ENCODE measurements around the gene VWDE.

Gene VWDE

DNA sequence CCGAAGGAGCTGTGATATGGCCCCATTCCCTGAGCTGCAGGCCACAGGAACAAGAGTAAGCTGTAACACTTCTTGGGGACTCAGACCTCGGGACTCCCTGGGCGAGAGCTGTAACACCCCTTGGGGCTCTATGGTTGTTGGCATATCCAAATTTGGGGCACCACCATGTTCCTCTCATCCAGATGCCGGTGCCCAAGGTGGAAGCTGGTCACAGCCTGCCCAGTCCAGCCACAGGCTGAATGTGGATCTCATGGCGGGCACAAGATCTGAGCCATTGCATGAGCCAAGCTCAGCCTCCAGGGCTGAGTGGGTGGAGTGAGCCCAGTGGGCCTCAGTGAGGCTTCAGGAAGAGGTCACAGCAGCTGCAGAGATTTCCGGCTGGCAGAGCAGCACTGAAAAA lies 113.7 kb downstream of the VWDE start:
- H3K4me1 ChIP-seq, result no peaks in the 10 kb centered on the region
- H3K36me3 ChIP-seq (ENCODE audit: control insufficient read depth, insufficient read depth, low read length), result no peaks in the 10 kb centered on the region
- H3K9me3 ChIP-seq (ENCODE audit: control insufficient read depth, low read length), result no peaks in the 10 kb centered on the region
- TF ChIP-seq CTCF (IDR thresholded peaks at IDR 0.05), result no peak
- H3K9ac ChIP-seq, result no peak overlapping the region
- no peak overlapping the region for H3K4me3 ChIP-seq (ENCODE audit: low read depth, low read length)
- H3K27ac ChIP-seq, result no peak overlapping the region
- no peak overlapping the region for H3K4me2 ChIP-seq (ENCODE audit: low read length)
- H3K79me2 ChIP-seq, result no peaks in the 10 kb centered on the region
- H2AFZ ChIP-seq, result no peak overlapping the region
- H3K27me3 ChIP-seq (ENCODE audit: control insufficient read depth, insufficient read depth, low read length), result no peaks in the 10 kb centered on the region

- Histone ChIP-seq H3K9me3 (ENCODE audit: control insufficient read depth, low read length) (no peaks in the 10 kb centered on the region), H3K4me1 (no peaks in the 10 kb centered on the region), H3K4me3 (ENCODE audit: low read depth, low read length) (no peak overlapping the region), H3K9ac (no peak overlapping the region), H3K36me3 (ENCODE audit: control insufficient read depth, insufficient read depth, low read length) (no peaks in the 10 kb centered on the region), H2AFZ (no peak overlapping the region), H3K27ac (no peak overlapping the region), H3K79me2 (no peaks in the 10 kb centered on the region), H3K27me3 (ENCODE audit: control insufficient read depth, insufficient read depth, low read length) (no peaks in the 10 kb centered on the region), H3K4me2 (ENCODE audit: low read length) (no peak overlapping the region)
- TF ChIP-seq CTCF (IDR thresholded peaks at IDR 0.05), result no peak
Measured at GRCh38 chr7:12287901-12288300, 115.8 kb downstream of the VWDE start.

DNA sequence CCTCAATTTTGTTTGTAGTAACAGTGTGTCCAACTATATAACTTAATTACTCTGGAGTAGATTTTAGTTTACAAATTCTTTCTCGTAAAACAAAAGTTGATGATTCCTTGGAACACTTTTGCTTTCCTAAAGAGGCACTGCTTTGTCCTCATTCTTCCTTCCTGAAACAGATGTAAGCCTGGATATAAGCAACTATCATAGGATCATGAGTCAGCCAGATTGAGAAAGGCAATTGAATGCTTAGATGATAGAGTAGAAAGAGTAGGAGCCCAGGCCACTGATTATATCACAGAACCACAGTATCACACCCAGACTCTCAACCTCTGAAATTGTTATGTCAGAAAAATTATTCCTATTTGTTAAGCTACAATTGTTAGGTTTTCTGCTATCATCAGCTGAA lies 122.6 kb downstream of the VWDE start:
- H3K27me3 ChIP-seq (ENCODE audit: control insufficient read depth, insufficient read depth, low read length), result no peaks in the 10 kb centered on the region
- no peak for TF ChIP-seq CTCF (IDR thresholded peaks at IDR 0.05)
- no peak overlapping the region for H3K4me3 ChIP-seq (ENCODE audit: low read depth, low read length)
- H3K27ac ChIP-seq, result no peak overlapping the region
- no peak overlapping the region for H3K4me2 ChIP-seq (ENCODE audit: low read length)
- no peaks in the 10 kb centered on the region for H3K4me1 ChIP-seq
- H2AFZ ChIP-seq, result no peak overlapping the region
- no peaks in the 10 kb centered on the region for H3K9me3 ChIP-seq (ENCODE audit: control insufficient read depth, low read length)
- H3K9ac ChIP-seq, result no peak overlapping the region
- no peaks in the 10 kb centered on the region for H3K79me2 ChIP-seq
- H3K36me3 ChIP-seq (ENCODE audit: control insufficient read depth, insufficient read depth, low read length), result no peaks in the 10 kb centered on the region

Data from parathyroid adenoma (tissue), 2 donors.